Liver (tissue), 3 donors: Measurements from ENCODE around the gene ECM2.

Source experiments
- ATF3 ChIP-seq: IDR thresholded peaks from 2 replicates; pipeline ENCODE4 v1.6.1; 2016; ENCODE audit warnings: antibody characterized with exemption
- CTCF ChIP-seq: fragments of 150-350 bp; IDR thresholded peaks from 2 replicates; pipeline ENCODE4 v1.5.1; 2017; ENCODE audit warnings: improper control_type of control experiment, low read depth, low read length; ENCODE audit not compliant: missing input control
- EGR1 ChIP-seq, 2 donors: IDR thresholded peaks; 2 replicates each; pipeline ENCODE4 v1.6.1; 2016 to 2018; ENCODE audit warnings: antibody characterized with exemption in 2 of 2, low read depth in 2 of 2
- FOXA1 ChIP-seq: IDR thresholded peaks from 2 replicates; pipeline ENCODE4 v1.6.1; 2016; ENCODE audit warnings: antibody characterized with exemption
- GABPA ChIP-seq, 2 donors: IDR thresholded peaks in 1 of 2; conservative IDR thresholded peaks in 1 of 2; 2 replicates each; pipeline ENCODE4 v1.6.1; 2016; ENCODE audit warnings: antibody characterized with exemption in 2 of 2, mild to moderate bottlenecking in 1 of 2, moderate library complexity in 1 of 2
- JUND ChIP-seq, 2 donors: IDR thresholded peaks; 2 replicates each; pipeline ENCODE4 v1.6.1; 2016; ENCODE audit warnings: antibody characterized with exemption in 2 of 2
- MAX ChIP-seq: IDR thresholded peaks from 2 replicates; pipeline ENCODE4 v1.6.1; 2016; ENCODE audit warnings: antibody characterized with exemption
- NR2F2 ChIP-seq: IDR thresholded peaks from 2 replicates; pipeline ENCODE4 v1.6.1; 2016; ENCODE audit warnings: antibody characterized with exemption
- RAD21 ChIP-seq, 2 donors: IDR thresholded peaks; 2 replicates each; pipeline ENCODE4 v1.6.1; 2016; ENCODE audit warnings: antibody characterized with exemption in 2 of 2, mild to moderate bottlenecking in 2 of 2
- REST ChIP-seq: IDR thresholded peaks from 2 replicates; pipeline ENCODE4 v1.6.1; 2016; ENCODE audit warnings: antibody characterized with exemption, mild to moderate bottlenecking
- SP1 ChIP-seq: IDR thresholded peaks from 2 replicates; pipeline ENCODE4 v1.6.1; 2018; ENCODE audit warnings: antibody characterized with exemption, mild to moderate bottlenecking
- TAF1 ChIP-seq: conservative IDR thresholded peaks from 2 replicates; pipeline ENCODE4 v1.6.1; 2016; ENCODE audit warnings: antibody characterized with exemption, mild to moderate bottlenecking
- ZBTB33 ChIP-seq: IDR thresholded peaks from 2 replicates; pipeline ENCODE4 v1.6.1; 2016; ENCODE audit warnings: antibody characterized with exemption
- donor health status: healthy.
- donor health status: healthy.

DNA sequence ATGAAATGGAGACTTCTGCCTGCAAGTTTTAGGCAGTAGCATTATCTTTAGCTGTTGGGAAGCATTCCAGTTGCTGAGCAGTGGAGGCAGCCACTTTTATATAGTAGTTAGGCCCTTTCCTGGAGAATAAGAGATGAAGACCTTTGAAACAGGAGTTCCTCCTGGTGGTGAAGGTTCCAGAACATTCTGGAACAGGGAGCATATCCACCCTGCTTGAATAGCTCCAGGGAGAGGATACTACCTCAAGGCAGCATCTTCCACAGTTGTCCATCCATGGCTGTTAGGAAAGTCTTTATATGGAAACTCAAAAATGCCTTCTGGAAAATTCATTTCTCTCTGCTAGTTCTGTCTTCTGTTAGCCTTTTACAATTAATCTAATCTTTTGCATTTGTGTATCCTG is 56.4 kb downstream of the ECM2 start:
- no peak for TF ChIP-seq CTCF
- no peak for TF ChIP-seq TAF1
- no peak for TF ChIP-seq ATF3
- no peak for TF ChIP-seq GABPA (IDR thresholded peaks at IDR 0.05 in 1 of 2, conservative IDR thresholded peaks at IDR 0.05 in 1 of 2)
- no peak for TF ChIP-seq MAX
- TF ChIP-seq EGR1 (IDR thresholded peaks at IDR 0.05; ENCODE audit: low read depth in 2 of 2) = no peak
- TF ChIP-seq SP1 = no peak
- TF ChIP-seq JUND (IDR thresholded peaks at IDR 0.05) = no peak
- TF ChIP-seq RAD21 (IDR thresholded peaks at IDR 0.05) = no peak
- no peak for TF ChIP-seq REST
- TF ChIP-seq NR2F2 = no peak
- no peak for TF ChIP-seq ZBTB33
- no peak for TF ChIP-seq FOXA1
